NCI-H2227 treated with DMSO at 0.1 percent for 48 hours (cell line): ENCODE measurements around the gene ICAM1.
"Not testable (repeated sequence)": the region's sequence is repeated elsewhere in the genome, so short reads cannot be mapped to it uniquely, and the experiment has no call there.

ENCODE experiments used
- DNase-seq: peaks from one replicate; lab custom pipeline; 2025; lab: John Stamatoyannopoulos, UW

The ICAM1 gene

GRCh38 chr19:10270616-10271394 lies at the start of gene ICAM1:
Gene ICAM1, plus strand, starts transcription at chr19:10271120. Its CDS starts 40 bp downstream, at chr19:10271160.
- no peak for DNase-seq

- no peak for DNase-seq
Measured at GRCh38 chr19:10222201-10222890, 48.6 kb upstream of the ICAM1 start.

GRCh38 chr19:10223488-10224213 lies 47.3 kb upstream of the ICAM1 start:
- DNase-seq, result no peak

- DNase-seq, result no peak
Measured at GRCh38 chr19:10224337-10224736, 46.6 kb upstream of the ICAM1 start.

GRCh38 chr19:10226021-10226375 lies 44.9 kb upstream of the ICAM1 start:
- no peak for DNase-seq

- no peak for DNase-seq
Measured at GRCh38 chr19:10226376-10227025, 44.4 kb upstream of the ICAM1 start.

- no peak for DNase-seq
Measured at GRCh38 chr19:10227026-10227971, 43.6 kb upstream of the ICAM1 start.

- no peak for DNase-seq
Measured at GRCh38 chr19:10228393-10228792, 42.5 kb upstream of the ICAM1 start.

GRCh38 chr19:10228920-10229319 lies 42.0 kb upstream of the ICAM1 start:
- no peak for DNase-seq

- DNase-seq, result peak; percentile 3
Measured at GRCh38 chr19:10230173-10230860, 40.6 kb upstream of the ICAM1 start.

GRCh38 chr19:10230861-10231611 lies 39.9 kb upstream of the ICAM1 start, which contains the start of gene S1PR2:
Gene S1PR2, minus strand, starts transcription at chr19:10231331. Its CDS starts 6,426 bp downstream, at chr19:10224905.
- peak; percentile 52 for DNase-seq

- no peak for DNase-seq
Measured at GRCh38 chr19:10231612-10232228, 39.2 kb upstream of the ICAM1 start.

- no peak for DNase-seq
Measured at GRCh38 chr19:10233946-10234345, 37.0 kb upstream of the ICAM1 start.

- no peak for DNase-seq
Measured at GRCh38 chr19:10235003-10235402, 35.9 kb upstream of the ICAM1 start.

GRCh38 chr19:10235409-10235808 lies 35.5 kb upstream of the ICAM1 start:
- DNase-seq, result not testable (repeated sequence)

GRCh38 chr19:10237702-10238101 lies 33.2 kb upstream of the ICAM1 start:
- no peak for DNase-seq

GRCh38 chr19:10238172-10238783 lies 32.6 kb upstream of the ICAM1 start:
- DNase-seq, result no peak

- not testable (repeated sequence) for DNase-seq
Measured at GRCh38 chr19:10241826-10242449, 29.0 kb upstream of the ICAM1 start.
